HG03565 (cell line): ENCODE measurements around the gene BFSP2.

ENCODE experiments used
- ATAC-seq: cut with Tn5 transposase; IDR thresholded peaks from one replicate; pipeline ENCODE4 v1.9.1; 2021; ENCODE audit warnings: mild to moderate bottlenecking, moderate library complexity; ENCODE audit not compliant: unreplicated experiment

The BFSP2 gene

DNA sequence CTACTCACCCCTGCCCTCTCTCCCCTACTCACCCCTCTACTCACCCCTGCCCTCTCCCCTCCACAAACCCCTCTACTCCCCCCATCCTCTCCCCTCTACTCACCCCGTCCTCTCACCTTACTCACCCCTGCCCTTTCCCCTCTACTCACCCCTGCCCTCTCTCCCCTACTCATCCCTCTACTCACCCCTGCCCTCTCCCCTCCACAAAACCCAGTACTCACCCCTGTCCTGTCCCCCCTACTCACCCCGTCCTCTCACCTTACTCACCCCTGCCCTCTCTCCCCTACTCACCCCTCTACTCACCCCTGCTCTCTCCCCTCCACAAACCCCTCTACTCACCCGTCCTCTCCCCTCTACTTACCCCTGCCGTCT lies 14.2 kb downstream of the BFSP2 start:
- no peak for ATAC-seq

DNA sequence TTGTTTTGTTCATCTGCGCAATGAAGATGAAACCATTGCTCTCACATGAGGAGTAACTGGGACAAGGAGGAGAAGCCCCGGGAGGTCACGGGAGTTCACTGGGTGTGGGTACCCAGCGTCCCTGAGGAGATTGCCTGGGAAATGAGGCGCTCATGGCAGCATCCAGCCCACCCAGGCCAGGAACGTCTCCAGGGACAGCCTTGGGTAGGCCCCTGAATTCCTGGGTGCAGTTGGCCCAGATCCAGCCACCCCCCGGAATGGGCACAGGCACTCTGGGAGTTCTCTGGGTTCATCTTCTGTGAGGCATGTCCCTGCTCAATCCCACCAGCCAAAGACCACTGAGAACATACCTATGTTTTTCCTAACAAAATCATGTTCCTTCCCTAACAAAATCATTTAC lies 18.5 kb downstream of the BFSP2 start:
- ATAC-seq: no peak

DNA sequence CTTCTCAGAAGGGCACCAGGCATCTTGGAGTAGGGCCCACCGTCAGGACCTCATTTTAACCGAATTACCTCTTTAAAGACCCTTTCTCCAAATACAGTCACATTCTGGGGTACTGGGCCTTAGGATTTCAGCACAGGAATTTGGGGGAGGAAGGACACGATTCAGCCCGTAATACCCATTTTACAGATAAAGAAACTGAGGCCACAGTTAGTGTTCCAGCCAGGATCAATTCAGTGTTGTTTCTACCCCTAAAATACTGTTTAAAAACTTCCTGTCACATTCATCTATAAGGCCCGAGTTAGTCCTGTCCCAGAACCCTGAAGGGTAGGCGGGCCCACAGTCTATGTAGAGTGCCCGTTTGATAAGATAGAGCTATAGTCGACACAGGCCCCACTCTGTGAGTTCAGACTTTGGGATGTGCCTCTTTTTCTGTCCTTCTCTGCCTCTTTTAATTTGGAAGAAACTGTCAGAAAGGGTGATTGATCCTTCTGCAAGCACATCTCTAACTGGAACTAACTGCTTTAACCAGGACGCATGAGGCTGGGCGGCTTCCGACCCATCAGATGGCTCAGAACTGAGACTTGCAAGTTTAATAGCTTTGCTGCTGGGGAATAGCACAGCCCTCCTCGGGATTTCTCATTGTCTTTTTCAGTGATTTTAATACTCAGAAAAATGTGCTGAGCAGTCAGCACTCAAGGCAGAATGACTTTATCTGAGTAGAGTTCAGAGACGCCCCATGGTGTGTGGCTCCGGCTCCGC lies 19.5 kb downstream of the BFSP2 start:
- no peak for ATAC-seq

DNA sequence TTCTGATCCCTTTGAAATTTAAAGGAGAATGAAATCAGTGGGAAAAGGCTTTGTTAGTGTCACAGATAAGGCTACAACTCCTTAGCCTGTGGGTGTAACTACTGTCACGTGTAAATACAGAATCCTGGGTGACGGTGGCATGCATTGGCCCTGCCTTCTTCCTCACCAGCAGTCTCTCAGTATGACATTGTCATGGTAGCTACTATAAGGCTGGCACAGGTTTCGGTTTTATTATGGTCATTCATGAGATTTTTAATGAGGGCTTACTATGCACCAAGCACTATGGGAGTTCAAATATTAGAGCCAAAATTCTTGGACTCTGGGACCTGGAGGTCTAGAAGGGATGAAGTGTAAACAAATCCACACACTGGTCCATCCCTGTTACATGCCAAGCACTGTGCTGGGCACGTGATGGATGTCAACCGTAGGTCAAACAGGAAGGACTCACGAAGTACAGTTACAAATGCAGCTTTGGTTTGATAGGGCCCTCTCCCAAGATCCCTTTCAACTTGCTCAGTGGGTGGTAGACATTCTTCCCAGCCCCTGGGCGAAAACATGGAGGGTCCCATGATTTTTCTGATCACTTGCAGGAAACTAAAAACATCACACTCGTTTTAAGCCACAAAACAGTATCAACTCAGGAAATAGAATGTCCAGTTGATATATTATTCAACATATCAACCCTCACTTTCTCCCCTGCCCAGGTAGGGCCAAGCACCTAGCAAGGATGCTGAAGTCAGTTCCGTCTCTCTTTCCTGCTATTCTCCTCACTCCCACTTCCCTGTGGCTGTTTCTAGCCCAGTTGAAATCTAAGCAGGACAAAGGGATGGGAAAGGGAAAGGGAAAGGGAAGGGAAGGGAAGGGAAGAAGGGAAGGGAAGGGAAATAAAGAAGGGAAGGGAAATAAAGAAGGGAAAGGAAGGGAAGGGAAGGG lies 25.3 kb downstream of the BFSP2 start:
- ATAC-seq: no peak

DNA sequence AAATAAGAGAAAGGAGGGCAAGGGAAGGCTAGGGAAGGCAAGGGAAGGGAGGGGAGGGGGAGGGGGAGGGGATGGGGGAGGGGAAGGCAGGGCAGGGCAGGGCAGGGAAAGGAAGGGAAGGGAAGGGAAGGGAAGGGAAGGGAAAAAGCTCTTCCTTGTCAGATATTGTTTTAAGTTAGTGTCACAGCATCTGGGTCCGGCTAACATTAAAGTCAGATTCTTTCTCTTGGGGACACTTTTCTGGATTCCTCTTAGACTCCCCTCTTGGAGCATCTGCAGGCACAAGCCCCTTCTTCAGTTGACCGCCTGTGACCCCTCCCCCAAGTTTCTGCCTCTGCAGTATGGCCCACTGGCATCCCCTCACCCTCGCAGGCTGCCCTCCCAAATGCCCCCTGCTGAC lies 26.0 kb downstream of the BFSP2 start:
- ATAC-seq: no peak

DNA sequence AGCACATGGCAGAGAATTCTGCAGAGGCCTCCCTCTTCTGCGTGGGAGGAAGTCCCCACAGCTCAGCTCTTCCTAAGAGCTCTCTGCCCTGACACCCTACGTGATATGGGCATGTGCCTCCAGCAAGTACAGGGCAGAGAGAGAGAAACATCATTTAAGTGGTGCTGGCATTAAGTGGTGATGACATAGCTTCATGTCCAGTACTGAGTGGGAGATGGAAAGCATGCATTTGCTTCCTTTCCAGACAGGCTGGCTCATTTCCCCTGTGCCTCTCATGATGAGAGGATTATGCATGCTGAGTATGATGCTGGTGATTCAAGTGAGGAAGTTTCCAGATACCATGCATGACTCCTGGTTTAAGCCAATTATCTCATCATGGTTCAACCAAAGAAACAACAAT lies 26.9 kb downstream of the BFSP2 start:
- no peak for ATAC-seq

DNA sequence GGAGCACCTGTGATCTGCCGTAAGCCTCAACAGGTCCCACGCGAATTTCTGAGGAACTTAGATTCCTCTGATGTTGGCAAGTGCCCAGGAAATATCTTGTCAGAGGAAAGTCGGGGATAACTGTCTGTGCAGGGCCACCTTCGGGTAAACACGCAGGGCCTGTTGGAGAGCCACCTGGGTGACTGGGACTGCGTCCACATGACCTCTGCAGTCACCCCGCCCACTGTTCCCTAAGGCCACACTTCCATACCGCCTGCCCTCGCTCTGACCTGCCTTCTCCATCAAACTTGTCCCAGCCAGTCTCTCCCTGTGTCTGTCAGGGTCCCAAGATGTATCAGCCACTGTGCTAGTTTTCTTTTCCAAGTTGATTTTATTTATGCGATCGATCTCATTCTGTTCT lies 28.7 kb downstream of the BFSP2 start:
- ATAC-seq: no peak

DNA sequence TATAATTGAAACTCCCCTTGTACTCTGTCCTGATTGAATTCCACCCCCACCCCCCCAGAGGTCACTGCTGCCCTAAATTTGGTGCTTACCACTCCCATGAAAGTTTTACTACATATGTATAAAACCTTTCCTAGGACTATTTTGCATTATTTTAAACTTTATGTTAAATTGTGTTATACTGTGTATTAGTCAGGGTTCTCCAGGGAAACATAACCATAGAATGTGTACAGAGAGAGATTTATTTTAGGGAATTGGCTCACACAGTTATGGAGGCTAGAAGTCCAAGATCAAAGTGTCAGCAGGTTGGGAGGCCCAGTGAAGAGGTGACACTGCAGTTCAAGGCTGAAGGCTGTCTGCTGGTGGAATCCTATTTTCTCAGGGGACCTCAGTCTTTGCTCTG lies 29.2 kb downstream of the BFSP2 start:
- ATAC-seq: no peak

DNA sequence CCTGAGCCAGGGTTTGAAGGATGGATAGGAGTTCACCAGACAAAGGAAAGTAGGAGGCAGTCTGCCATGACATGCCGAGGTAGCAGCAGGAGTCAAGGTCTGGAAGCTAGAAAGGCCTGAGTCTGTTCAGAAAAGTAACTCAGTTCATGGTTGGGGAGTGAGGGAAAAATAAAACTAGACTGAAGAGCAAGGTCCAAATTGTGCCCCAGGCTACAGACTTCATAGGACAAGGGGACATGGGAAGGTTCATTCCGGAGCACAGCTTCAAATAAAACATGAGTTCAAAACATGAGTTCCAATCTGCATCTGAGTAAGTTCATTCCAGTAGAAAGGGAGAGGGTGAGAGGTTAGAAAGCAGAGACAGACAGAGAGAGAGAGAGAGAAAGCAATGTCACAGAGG lies 39.7 kb downstream of the BFSP2 start:
- no peak for ATAC-seq

DNA sequence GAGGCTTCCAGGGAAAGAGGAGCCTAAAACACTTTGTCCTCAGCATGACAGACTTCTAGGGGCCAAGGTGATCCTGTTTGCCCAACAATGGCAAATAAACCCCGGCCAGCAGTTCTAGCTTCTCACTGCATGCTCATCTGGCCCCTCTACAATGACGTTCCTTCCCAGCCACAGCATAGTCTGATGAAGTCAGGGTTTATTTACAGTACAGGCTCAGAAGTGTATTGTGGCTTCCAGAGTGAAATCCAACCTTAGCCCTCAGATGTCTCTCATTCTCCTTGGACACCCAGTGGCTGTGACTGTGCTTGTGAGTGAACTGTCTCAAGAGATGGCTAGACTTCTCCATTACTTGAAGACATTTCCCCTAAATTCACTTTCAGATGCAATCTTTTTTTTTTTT lies 40.8 kb downstream of the BFSP2 start:
- no peak for ATAC-seq

DNA sequence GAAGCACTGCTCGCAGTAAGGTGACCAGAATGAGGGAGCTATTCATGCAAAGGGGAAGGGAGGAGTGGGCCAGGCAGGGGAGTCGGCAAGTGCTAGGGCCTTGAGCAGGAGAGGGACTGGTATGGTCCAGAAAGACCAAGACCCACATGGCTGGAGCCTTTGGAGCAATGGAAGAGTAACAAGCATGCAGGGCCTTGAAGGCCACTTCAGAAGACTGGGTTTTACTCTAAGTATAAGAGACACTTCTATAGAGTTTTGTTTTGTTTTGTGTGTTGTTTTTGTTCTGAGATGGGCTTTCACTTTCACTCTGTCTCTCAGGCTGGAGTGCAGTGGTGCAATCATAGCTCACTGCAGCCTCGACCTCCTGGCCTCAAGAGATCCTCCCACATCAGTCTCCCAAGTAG lies 42.0 kb downstream of the BFSP2 start:
- peak; percentile 62 for ATAC-seq

DNA sequence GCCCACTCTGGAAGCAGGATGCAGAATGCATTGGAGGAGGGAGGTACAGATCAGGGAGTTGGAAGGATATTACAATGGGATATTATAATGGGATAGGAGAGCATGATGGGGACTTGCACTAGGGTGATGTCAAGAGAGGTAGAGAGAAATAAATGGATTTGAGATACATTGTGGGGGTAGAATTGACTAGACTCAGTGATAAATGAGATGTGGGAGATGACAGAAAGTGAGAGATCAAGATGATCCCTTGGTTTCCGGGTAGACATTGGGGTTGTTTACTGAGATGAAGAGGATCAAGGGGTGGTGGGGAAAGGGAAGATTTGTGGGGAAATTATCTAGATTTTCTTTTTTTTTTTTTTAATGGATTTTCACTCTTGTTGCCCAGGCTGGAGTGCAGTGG lies 42.7 kb downstream of the BFSP2 start:
- ATAC-seq: no peak

DNA sequence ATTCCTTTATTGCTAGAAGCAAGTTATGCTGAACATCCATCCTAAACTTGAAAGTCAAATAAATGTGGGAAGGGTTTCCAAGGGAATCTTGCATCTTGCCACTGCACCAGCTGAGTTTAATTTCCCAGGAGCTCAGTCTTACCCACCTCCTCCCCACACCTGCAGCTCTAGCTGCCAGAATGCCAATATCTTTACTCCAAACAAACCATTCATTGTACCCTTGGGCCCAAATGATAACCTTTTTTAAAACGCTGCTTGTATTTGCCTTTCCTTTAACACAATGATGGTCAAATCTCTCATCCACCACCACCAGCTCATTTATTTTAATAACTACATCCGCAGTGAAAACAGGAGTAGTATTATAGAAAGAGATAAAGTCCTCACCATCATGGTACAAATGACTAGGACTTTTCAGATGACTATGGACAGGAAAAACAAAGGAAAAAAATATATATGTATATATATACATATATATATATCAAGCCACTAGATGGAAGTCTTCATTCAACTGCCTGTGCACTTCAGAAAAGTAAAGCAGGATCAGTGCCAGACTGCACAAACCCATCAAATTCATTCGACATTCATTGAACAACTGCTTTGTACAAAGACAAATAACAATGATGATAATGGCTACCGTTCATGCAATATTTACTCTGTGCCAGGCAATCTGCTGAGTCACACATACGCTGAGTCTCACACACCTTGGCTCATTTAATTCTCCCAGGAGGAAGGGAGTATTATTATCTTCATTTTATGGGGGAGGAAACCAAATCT lies 44.0 kb downstream of the BFSP2 start:
- no peak for ATAC-seq

DNA sequence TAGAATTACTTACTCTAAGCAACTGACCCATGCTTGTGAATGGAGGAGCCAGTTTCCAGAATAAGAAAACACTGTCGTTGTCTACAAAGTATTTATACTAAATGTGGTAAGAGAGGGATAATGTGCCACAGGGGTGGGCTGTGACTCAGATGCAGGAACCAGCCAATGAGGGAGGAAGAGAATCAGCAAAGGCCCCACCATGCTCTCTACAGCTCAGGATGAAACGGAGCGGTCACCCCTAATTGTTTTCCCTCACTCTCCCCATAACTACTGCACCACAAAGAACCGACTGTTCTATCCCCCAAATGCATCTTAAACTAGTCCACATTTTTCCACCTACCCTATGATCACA lies 44.5 kb downstream of the BFSP2 start:
- ATAC-seq: no peak

DNA sequence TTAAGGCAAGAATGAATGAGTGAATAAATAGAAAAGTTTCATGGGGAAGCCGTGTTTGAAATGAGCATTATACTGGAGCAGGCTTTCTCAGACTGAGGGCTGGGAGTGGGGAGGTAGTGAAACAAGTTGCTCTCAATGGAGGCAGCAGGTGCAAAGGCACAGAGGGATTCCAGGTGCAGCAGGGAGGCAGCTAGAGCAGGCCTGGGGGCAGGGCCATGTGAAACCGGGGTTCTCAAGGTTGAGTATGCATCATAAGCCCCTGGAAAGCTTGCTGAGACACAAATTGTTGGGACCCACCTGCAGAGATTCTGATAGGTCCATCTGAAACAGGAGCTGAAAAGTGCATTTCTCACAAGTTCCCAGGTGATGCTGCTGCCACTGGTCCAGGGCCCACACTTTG lies 45.3 kb downstream of the BFSP2 start:
- no peak for ATAC-seq

DNA sequence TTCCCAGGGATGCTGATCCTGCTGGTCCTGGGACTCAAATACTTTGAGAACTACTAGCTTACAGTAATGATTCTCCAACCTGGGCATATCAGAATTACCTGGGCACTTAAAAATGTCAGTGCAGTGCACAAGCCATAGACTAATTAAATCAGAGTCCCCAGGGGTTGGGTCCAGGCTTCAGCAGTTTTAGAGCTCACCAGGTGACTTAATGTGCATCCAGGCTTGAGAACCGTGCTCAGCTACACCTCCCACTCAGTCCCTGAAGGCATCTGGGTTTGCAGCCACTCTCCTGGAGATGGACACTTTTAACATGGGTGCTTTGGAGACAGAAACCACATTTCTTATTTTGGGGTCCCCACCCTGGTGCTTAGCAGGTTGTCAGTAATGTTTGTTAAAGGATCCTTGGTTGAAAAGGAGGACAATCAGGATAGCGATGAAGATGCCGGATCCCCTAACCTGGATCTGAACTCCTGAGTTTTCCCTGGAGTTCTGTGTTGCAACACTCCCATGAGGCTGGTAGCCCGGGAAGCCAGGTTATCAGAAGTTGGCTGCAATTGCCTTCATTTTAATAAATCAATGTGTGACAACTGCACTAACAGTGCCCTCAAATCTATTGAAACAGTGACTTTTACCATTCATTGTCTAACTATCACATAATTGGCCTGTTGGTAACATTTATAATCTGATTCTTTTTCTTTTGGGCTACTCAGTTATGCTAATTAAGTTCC lies 48.1 kb downstream of the BFSP2 start:
- peak; percentile 27 for ATAC-seq

DNA sequence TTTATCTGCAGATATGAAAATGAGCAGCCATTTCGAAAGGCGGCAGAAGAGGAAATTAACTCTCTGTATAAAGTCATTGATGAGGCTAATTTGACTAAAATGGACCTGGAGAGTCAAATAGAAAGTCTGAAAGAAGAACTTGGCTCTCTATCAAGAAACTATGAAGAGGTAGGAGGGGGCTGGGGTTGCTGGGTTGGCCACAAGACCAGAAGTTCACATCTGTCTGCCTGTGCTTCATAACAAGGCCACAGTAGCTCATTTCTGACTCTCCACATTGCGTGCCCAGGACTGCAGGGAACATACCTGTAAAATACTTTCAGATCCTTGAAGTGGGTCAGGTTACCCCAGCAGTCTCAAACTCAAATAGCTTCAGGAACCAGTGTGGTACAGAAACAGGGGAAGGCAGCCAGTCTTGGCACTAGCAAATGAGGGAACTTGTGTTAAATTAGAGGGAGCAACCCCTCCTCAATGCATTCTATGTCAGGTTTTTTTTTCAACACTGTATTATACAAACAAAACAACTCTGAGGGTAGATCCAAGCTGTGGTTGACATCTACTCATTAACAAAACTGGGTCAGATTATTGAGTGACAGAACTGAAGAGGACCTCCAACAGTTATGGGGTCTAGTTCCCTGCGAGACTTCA lies 48.7 kb downstream of the BFSP2 start:
- ATAC-seq: peak; percentile 80

DNA sequence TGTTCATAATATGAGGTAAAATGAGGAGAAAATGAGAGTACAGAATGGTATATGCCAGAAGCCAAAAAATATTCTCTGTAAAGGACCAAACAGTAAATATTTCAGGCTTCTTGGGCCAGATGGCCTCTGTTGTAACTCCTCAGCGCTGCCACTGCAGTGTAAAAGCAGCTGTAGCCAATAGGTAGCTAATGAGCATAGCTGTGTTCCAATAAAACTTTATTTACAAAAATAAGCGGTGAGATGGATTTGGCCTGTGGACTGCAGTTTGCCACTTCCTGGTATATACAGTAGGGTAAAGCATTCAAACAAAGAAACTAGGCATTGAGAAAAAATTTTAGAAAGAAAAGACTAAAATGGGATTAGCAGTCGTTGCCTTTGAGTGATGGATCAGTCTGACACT lies 51.5 kb downstream of the BFSP2 start:
- ATAC-seq: no peak

DNA sequence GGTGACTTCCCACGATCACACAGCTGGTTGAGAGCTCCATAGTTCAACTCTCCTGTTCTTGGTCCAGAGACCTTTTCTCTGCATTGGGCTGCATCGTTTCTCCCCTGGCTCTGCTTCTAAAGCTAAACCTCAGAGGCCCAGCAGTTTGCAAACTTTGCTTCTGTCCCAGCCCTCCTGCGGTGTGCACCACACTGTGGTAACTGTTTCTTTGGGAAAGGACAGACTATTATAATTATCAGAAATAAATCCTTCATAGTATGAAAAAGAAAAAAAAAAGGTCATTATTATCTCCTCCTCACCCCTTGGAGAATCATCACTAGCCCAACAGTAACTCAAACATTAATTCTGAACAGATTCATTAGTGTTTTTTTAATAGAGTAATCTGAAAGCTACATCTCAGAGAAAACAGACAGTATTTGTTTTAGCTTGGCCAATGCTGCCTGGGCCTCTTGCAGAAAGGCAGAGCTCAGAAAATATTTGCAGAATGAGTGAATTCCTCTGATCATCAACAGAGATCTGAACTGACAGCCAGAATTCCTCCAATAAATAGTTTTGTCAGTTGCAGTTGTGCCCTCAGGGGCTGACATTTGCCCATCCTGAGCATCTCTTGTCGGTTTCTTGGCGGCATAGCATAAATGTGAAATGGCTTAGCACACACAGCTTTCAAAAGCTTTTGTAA lies 52.9 kb downstream of the BFSP2 start:
- ATAC-seq: no peak

DNA sequence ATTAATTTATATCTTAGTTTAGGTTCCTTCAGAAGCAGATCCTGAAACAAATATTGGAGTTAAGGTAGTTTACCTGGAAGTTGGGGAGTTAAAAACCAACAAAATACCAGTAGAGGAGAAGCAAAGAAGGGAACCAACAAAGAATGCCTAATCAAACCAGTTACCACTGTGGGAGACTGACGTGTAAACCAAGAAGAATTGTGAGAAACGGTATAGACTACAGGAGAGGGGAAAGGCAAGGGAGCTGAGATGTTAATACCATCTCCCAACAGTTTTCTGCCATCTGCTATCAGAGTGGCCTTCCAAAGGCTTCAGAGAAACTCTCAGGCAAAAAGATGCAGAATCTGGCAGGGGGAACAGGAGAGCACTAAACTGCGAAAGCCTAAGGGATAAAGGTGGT lies 53.5 kb downstream of the BFSP2 start:
- no peak for ATAC-seq
